HepG2 (cell line): ENCODE measurements around the gene ZSWIM5. TPM values are rescaled to one million over a fixed set of nuclear protein-coding genes. Genes with fewer than 3 reads are reported as not detected.
A peak's percentile ranks its signal among the peaks of the same experiment; 100 is the strongest.

Source experiments
- CREM ChIP-seq, 2 experiments: sonication (generic) in 1 of 2; formaldehyde crosslinking in 1 of 2; IDR thresholded peaks; 2 replicates each; pipeline versions ENCODE4 v1.4.0 to v1.6.1; 2016 to 2020; ENCODE audit warnings: antibody characterized with exemption in 1 of 2, mild to moderate bottlenecking in 1 of 2, missing genetic modification reagents in 1 of 2
- DZIP1 ChIP-seq: sonication (generic); formaldehyde crosslinking; IDR thresholded peaks from 2 replicates; pipeline ENCODE4 v1.5.0; 2020; ENCODE audit warnings: mild to moderate bottlenecking, missing genetic modification reagents
- HMGXB3 ChIP-seq: sonication (generic); formaldehyde crosslinking; IDR thresholded peaks from 2 replicates; pipeline ENCODE4 v1.4.0; 2020; ENCODE audit warnings: missing genetic modification reagents, borderline replicate concordance
- SMAD1 ChIP-seq: sonication (generic); formaldehyde crosslinking; IDR thresholded peaks from 2 replicates; pipeline ENCODE4 v1.4.0; 2020; ENCODE audit warnings: missing genetic modification reagents, low read depth, mild to moderate bottlenecking, borderline replicate concordance
- SP5 ChIP-seq: IDR thresholded peaks from 2 replicates; pipeline ENCODE4 v1.6.1; 2016; ENCODE audit warnings: low read depth, borderline replicate concordance
- TEAD2 ChIP-seq: sonication (generic); formaldehyde crosslinking; IDR thresholded peaks from 2 replicates; pipeline ENCODE4 v1.9.0; 2021; ENCODE audit warnings: missing genetic modification reagents
- ZHX1 ChIP-seq: sonication (generic); formaldehyde crosslinking; IDR thresholded peaks from 2 replicates; pipeline ENCODE4 v1.8.1; 2022; ENCODE audit warnings: low read depth, mild to moderate bottlenecking, missing genetic modification reagents
- ZNF24 ChIP-seq: fragments of 450-650 bp; IDR thresholded peaks from 2 replicates; pipeline ENCODE4 v1.6.1; 2017; ENCODE audit warnings: antibody characterized with exemption, mild to moderate bottlenecking
- ZNF737 ChIP-seq: sonication (generic); formaldehyde crosslinking; IDR thresholded peaks from 2 replicates; pipeline ENCODE4 v1.5.0; 2020; ENCODE audit warnings: missing genetic modification reagents, mild to moderate bottlenecking, borderline replicate concordance
- ZSCAN29 ChIP-seq: sonication (generic); formaldehyde crosslinking; conservative IDR thresholded peaks from 2 replicates; pipeline ENCODE4 v1.4.0; 2020; ENCODE audit warnings: mild to moderate bottlenecking, missing genetic modification reagents
- polyA plus RNA-seq, 8 experiments: library from polyadenylated mRNA; depleted of rRNA in 3 of 8; stranded (reverse) in 7 of 8; unstranded in 1 of 8; fragments of >200 nt; fragmentation: Illumina TruSeq in 4 of 8; extraction: Trizol in 4 of 8; gene quantifications; 2 replicates each; pipeline versions ENCODE4 v1.2.1 to v1.2.3, GENCODE V29; 2011 to 2016; ENCODE audit warnings: low read depth in 4 of 8, missing spikeins in 1 of 8, mixed read lengths in 1 of 8; ENCODE audit not compliant: insufficient read depth in 1 of 8
- total RNA-seq, 5 experiments: library from RNA; depleted of rRNA; stranded (reverse); fragments of >200 nt; fragmentation: Illumina TruSeq; extraction: Trizol; gene quantifications; 2 replicates each; pipeline ENCODE4 v1.2.3, GENCODE V29; 2016; ENCODE audit warnings: low read depth in 1 of 5
- TF ChIP-seq, protein P1 (sequence below): IDR thresholded peaks from 2 replicates; pipeline ENCODE4 v1.6.1; 2016
- TF ChIP-seq, protein P2 (sequence below): sonication (generic); formaldehyde crosslinking; IDR thresholded peaks from 2 replicates; pipeline ENCODE4 v1.5.0; 2020; ENCODE audit warnings: missing genetic modification reagents
- TF ChIP-seq, protein P3 (sequence below), 2 experiments: fragments of 450-650 bp in 1 of 2; sonication (generic) in 1 of 2; formaldehyde crosslinking; IDR thresholded peaks; 2 replicates each; pipeline versions ENCODE4 v1.5.0 to v1.8.0; 2020 to 2022; ENCODE audit warnings: mild to moderate bottlenecking in 1 of 2, missing genetic modification reagents in 1 of 2

ZSWIM5 gene
- total and polyA plus RNA-seq, 2 of the 13 experiments (the other 11 are each of a cell fraction or from before 2014, with no cell fraction given): 11.0 to 20.6 TPM

DNA sequence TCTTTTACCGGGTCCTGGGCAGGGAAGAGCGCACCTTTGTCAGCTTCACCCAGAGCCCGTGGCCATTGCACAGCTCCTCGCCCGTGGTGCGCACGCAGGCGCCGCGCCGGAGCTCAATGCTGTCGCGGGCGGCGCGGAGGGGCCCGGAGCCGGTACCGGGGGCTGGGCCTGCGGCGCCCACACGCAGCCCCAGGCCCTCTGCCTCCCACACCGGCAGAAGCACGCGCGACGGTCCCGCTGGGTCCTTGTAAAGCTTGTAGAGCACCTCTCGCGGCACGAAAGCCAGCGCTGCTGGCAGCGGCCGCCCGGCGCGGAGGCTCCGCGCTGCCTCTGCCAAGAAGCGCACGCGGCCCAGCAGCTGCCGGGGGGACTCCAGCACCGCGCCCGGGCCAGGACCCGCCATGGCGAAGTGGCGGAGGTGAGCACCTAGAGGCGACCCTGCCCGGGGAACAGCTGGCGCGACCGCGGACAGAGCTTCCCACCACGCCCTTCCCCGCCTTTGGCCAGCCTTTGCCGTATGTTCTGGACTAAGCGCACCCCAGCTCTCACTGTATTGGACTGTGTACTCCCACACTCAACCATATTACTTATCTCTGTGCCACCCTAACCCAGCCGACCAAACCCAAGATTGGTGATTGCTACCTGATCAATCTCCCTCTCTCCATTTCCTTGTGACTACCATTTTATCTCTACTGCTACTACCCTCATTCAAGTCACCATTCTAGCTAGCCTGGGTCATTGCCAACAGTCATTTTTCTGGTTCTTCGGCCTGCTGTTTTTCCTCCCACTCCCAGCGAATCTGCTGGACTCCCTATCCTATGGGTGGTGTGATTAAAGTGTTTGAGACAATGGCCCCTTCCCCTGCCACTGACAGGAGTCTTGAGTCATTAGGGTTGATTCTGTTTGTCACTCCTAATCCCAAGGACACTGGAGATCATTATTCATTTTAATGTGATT is 195.3 kb downstream of the ZSWIM5 start, which contains the start of gene HECTD3 (continued):
- TF ChIP-seq, protein P1, sequence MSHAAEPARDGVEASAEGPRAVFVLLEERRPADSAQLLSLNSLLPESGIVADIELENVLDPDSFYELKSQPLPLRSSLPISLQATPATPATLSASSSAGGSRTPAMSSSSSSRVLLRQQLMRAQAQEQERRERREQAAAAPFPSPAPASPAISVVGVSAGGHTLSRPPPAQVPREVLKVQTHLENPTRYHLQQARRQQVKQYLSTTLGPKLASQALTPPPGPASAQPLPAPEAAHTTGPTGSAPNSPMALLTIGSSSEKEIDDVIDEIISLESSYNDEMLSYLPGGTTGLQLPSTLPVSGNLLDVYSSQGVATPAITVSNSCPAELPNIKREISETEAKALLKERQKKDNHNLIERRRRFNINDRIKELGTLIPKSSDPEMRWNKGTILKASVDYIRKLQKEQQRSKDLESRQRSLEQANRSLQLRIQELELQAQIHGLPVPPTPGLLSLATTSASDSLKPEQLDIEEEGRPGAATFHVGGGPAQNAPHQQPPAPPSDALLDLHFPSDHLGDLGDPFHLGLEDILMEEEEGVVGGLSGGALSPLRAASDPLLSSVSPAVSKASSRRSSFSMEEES (CRISPR knock-in tag): no peak
- TF ChIP-seq HMGXB3 (no peak), ZHX1 (CRISPR knock-in tag) (no peak), SMAD1 (CRISPR knock-in tag) (no peak), ZNF737 (no peak), DZIP1 (CRISPR knock-in tag) (no peak), TEAD2 (CRISPR knock-in tag) (no peak), SP5 (CRISPR knock-in tag) (peak; percentile 76; the same call in 1 of the 2 replicates), CREM (IDR thresholded peaks at IDR 0.05) (no peak), CREM (CRISPR knock-in tag; IDR thresholded peaks at IDR 0.05) (no peak), ZNF24 (no peak), ZSCAN29 (CRISPR knock-in tag) (0 out of 2 replicates have a peak, but pooled peaks have one; percentile 15)
- TF ChIP-seq, protein P2, sequence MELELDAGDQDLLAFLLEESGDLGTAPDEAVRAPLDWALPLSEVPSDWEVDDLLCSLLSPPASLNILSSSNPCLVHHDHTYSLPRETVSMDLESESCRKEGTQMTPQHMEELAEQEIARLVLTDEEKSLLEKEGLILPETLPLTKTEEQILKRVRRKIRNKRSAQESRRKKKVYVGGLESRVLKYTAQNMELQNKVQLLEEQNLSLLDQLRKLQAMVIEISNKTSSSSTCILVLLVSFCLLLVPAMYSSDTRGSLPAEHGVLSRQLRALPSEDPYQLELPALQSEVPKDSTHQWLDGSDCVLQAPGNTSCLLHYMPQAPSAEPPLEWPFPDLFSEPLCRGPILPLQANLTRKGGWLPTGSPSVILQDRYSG (CRISPR knock-in tag): peak; percentile 68; the same call in 1 of the 2 replicates
- TF ChIP-seq, protein P3, sequence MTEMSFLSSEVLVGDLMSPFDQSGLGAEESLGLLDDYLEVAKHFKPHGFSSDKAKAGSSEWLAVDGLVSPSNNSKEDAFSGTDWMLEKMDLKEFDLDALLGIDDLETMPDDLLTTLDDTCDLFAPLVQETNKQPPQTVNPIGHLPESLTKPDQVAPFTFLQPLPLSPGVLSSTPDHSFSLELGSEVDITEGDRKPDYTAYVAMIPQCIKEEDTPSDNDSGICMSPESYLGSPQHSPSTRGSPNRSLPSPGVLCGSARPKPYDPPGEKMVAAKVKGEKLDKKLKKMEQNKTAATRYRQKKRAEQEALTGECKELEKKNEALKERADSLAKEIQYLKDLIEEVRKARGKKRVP (CRISPR knock-in tag; IDR thresholded peaks at IDR 0.05): no peak
